ENCODE data around the gene SH3D19. TPM values are rescaled to one million over a fixed set of nuclear protein-coding genes. Genes with fewer than 3 reads are reported as not detected.
A peak's percentile ranks its signal among the peaks of the same experiment; 100 is the strongest.

Gene SH3D19
- total RNA-seq, 1 donor from 2014 or later: 22.8 TPM

DNA sequence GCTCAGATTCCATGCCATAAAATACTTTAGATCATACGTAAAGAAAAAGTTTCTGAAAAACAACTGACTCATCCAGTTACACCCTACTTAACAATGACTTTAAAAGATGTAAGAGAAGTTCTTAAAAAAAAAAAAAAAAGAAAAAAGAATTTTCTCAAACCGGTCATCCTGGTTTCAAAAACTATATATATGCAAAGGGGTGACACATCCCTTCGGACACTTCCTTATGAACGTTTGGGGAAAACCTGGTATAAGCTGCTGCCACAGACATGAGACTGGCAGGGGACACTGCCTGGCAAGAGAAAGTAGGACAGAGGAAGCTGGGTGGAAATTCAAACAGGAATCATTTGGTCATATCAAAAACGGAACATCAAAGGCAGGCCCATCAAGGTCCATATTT is 129.6 kb downstream of the SH3D19 start:
- DNase-seq (ENCODE audit: low read depth): peak; percentile 58

DNA sequence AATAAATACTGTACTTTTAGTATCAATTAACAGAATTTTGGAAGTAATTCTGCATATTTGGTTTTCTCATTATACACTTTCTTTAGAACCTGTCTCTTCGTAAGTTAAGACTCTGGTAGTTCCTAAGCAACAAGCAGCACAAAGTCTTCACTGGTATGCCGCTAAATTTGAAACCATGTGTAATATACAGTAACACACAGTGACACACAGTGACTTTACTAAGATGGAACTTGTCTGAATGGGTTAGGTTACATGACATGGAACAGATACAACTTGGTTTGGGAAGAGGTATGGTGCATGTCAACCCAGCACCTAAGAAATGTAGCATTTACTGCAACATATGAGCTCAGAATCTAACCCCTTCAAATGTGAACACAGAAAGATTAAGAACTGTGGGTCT is 132.0 kb downstream of the SH3D19 start:
- DNase-seq (ENCODE audit: low read depth): no peak

DNA sequence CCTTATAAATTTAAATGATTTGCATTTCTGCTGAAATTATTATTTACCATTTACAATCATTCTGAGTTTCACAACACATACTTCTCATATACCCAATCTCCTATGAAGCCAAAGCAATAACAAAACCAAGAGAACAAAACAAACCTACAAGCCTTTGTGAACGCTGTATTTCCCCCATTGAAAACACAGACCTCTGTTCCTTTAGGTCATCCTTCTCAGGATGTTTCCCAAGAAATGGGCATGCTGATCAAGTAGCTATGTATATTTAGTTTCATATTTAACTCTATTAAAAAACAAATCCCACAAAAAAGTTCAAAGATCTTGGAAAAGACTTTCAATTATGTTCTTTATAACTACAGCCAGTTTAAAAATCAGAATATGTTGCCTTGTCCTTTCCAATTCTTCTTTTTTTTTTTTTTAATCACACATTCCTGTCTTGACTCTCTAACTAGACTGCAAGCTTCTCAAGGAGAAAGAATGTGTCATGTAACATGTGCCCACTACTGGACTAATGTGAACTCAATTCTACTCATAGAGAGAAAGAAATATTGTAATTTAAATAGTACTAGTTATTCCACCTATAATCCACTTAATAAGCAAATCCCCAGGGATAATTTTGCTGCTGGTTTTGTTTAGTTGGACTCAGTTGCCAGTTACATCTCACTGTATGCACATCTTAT is 132.7 kb downstream of the SH3D19 start:
- peak; percentile 13 for DNase-seq (ENCODE audit: low read depth)

DNA sequence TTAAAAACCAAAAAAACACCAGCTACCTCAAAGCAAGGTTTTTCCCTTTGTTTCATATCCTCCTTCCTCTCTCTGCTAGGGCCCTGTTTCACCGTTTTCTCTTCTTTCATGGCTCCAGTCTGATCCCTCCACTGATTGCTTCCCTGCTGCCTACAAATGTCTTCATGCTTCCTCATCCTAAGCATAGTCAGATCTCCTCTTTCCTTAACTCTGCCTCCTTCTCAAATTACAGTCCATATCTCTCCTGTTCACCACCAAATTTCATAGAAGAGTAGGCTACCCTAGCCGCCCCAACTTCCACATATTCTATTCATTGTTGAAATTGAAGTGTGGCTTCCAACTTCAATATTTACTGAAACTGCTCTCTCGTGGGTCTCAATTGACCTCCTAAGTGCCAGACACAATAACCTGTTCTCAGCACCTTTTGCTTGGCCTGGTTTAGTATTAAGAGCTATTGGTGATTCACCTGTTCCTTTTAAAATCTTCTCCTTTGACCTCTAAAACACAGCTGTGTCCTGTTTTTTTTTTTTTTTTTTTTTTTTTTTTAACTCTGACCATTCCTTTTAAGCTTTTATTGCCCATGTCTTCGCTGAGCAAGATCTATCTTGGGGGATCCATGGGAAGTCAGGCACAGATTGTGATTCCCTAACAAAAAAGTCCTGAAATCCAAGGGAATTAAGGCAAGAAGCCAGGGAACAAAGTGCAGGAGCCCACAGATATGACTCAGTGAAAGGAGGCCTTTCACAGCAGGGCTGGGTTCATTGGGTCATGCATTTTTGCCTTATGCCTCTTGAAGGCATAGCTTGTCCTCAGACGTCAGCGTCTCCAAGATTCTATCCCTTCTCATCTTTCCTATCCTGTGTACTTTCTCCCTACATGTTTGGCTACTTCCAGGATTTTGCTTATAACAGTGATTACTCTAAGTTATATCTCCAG is 140.6 kb downstream of the SH3D19 start:
- DNase-seq (ENCODE audit: low read depth): peak; percentile 71

DNA sequence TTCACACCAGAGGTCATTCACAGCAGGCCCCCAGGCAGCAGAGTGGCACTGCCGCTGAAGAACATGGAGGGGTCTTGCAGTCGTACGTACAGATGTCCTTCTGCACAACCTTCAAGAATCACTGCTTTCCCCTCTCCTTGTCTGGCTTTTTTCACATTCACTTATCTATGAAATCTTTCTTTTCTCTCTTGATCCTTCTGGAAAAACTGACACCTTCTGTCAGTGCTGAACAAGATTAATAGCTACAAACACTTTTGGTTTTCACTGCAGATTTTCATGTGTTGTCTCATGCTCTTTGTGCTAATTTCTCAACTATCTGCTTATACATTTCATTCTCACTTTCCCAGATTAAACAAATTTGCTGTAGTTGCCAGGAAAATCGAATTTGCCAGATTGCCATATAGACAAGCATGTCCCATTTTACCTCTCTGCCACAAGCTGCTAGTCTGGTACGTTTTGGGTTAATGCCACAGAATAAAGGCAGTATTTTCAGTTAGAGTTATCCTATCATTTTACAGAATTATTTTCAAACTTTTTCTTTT is 142.9 kb downstream of the SH3D19 start:
- DNase-seq (ENCODE audit: low read depth): no peak

DNA sequence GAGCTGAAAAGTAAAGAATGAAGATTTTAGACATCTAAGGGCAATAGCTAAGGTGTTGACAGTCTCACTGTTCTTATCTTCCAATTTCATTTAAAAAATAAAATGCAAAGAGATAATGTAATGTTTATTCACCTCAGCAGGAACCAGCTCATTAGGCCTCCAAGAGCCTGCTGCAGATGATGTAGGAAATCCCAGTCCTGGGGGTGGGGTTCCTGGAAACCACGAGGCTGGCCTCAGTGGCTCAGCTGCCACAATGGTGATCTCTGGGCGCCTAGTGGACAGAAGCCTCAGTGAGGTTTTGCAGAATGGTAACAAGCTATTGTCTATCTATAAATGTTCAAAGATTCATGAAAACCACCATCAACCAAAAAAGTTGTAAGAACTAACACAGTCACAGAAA is 148.7 kb downstream of the SH3D19 start:
- DNase-seq (ENCODE audit: low read depth): no peak

DNA sequence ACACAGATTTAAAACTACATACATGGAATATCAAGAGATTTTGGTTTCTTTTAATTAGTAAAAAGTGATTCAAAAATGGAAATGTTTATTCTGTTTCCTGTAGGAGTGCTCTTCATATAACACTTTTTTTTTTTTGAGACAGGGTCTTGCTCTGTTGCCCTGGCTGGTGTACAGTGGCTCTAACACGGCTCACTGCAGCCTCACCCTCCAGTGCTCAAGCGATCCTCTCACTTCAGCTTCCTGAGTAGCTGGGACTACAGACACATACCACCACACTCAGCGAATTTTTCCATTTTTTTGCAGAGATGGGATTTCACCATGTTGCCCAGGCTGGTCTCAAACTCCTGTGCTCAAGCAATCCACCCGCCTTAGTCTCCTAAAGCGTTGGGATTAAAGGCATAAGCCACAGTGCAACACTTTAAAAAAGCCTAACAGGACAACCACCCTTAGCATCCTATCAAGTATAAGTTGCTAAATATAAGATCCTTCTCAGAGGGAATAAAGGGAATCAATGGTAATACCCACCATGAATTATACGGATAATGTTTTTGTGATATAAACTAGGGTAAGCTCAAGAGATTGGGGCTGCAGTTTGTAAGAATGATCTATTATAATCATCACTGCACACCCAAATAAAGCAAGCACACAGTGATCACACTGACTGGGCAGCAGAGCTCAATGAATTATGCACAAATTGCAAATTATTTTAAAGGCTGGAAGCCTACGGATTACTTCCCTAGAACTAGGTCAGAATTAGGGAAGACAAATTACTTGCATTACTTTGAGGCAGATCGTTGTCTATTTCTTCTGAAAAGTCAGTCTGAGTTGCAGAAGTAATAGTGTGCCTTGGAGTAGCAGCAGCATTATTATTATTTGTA is 149.4 kb downstream of the SH3D19 start:
- DNase-seq (ENCODE audit: low read depth): no peak

DNA sequence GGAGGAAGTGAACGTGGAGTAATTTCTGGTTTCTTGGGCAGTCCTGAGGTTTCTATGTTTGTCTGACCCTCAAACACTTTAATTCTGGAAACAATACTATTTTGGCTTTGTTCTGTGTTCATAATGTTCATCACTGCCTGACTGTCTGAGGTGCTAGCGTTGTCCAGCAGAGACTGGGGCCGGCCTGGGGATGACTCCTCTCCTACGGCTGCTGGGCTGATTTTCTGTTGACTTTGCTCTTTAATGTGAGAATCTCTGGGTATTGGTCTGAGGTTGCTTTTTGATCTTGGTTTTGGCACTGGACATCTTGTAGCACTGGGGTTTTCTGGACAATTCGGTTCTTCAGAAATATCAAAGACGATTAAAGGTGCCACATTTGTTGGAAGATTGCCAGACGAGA is 150.2 kb downstream of the SH3D19 start:
- DNase-seq (ENCODE audit: low read depth): no peak

DNA sequence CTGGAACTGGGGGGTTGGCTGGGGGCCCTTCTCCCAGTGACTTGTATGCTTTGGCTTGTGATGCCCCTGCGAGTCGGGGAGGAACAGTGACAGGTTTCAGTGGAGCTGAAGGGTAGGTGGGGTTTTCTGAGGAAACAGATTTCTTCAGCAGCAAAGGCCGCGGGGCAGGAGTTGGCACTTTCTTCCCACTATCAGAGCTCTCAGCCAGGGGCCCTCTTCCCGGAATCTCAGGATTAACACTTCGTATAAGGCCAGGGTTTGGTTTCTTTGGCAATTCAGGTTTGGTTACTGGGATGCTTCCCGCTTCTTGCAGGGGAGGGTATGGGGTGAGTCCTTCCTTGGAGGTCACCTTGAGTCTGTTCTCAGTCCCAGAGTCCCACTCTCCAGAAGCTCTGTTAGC is 150.6 kb downstream of the SH3D19 start:
- DNase-seq (ENCODE audit: low read depth): no peak

DNA sequence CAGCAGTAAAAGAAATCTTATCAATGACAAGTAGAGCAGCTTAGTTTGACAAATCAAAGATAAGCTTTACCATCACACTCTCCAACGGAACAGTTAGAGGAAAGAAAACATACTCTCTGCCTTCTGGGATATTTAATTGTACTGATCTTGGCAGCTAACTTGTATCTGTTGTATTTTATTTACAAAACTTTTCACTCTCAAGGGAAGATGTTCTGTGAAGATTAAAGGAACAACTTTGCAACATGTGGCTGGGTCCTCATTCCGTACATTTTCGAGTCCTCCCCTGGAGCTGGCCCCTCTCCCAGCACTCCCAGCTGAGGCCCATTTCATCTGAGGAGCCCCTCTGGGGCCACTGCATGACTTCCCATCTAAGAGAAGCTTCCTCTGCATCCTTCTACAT is 151.5 kb downstream of the SH3D19 start:
- DNase-seq (ENCODE audit: low read depth): no peak

DNA sequence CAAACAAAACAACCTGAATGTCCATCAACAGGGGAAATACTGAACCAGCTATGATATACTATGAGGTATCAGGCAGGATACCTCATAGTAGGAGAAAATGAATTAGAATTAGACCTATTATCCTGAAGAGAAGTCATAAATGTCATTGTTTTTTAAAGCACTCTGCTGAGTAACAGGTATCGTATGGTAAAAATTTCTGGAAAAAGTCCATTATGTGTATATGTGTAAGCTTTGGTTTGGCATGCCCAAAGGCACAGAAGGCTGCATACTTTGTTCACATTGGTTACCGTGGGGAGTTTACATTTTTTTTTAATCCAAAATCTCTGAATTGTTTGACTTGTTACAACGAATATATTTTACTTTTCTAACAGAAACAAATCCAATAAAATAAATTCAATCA is 155.5 kb downstream of the SH3D19 start:
- no peak for DNase-seq (ENCODE audit: low read depth)

DNA sequence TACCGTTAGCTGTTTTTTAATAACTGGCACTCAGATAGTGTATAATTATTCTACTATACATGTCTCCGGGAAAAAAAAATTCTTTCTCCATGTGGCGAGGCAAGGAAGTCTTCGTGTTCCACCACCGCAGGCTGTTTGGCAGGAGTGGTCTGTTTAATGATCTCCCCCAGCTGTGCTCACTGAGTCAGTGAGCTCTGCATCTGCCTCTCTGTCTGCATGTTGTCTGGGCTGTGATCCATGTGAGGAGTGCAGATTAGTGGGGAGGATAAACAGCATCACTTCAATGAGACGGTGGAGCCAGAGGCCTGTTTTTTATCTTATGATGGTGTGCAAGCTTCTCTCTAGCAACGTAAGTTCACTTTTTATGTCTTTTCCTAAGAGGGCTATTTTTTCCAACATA is 156.2 kb downstream of the SH3D19 start:
- peak; percentile 19 for DNase-seq (ENCODE audit: low read depth)

DNA sequence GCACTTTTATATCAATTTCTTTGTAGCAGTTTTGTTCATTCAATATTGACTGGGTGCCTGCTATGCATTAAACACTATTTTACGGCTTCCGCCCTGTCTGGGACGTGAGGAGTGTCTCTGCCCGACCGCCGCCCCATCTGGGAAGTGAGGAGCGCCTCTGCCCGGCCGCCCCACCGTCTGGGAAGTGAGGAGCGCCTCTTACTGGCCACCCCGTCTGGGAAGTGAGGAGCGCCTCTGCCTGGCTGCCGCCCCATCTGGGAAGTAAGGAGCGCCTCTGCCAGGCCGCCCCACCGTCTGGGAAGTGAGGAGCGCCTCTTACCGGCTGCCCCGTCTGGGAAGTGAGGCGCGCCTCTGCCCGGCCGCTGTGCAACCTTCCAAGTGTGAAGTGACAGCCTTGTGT is 157.8 kb downstream of the SH3D19 start:
- no peak for DNase-seq (ENCODE audit: low read depth)

DNA sequence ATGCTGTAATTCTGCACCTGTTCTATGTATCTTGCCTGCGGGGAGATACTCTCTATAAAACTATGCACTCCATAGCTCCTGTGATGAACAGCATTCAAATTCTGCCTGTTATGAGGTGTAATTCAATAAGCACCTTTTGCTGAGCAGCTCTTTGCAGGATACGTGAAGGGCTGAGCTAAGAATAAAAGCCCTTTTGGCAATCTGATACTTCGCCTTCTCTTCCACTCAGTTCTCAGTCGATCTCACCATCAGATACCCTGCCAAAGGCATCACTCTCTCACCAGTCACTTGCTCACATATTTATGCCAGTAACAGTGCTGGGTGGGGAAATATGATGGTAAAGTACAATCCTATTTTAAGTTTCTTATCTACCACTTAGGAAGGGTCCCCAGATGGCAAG is 158.8 kb downstream of the SH3D19 start:
- DNase-seq (ENCODE audit: low read depth): no peak

DNA sequence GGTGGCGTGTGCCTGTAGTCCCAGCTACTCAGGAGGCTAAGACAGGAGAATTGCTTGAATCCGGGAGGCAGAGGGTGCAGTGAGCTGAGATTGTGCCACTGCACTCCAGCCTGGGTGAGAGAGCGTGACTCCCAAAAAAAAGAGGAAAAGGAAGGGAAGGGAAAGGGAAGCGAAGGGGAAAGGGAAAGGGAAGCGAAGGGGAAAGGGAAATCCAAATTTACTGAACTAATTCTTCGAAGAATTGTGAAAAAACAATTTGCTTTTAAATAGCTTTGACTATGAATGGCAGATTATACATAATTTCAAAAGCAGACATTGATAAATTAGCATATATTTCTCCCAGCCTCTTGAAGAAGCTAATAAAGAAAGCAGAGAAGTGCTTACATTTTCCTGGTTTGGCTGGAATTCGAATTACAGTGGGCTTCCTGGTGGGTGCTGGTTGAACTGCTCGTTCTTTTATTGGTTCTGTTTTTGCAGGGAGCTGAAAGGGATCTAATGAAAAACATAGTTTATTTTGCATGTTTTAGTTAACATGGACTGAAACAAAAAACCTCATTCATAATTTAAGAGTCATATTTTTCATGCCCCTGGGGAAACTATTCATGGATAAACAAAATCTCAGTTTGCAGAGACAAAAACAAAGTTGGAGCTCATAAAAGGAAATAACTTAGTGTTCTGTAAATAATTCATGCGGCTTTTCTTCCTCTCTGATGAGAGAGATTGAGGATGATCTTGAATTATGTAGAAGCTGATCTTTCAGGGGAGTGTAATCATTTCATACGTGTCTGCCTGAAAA is 160.0 kb downstream of the SH3D19 start:
- no peak for DNase-seq (ENCODE audit: low read depth)

DNA sequence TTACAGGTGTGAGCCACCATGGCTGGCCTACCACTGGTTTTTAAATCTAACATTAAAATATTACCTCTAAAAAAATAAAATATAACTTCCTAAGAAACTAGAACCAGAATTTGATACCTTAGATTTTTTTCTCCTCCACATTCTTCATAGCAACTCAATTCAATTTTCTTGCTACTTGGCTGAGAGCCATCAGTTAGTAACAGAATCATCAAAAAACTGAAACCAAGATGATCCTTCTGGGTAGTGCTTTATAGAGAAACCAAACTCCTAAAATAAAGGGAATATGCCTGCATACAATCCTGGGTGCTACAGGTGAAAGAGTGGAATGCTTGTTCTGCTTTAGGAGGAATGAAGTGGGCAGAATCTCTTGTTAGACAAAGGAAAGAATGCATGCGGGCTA is 161.6 kb downstream of the SH3D19 start:
- DNase-seq (ENCODE audit: low read depth): no peak

DNA sequence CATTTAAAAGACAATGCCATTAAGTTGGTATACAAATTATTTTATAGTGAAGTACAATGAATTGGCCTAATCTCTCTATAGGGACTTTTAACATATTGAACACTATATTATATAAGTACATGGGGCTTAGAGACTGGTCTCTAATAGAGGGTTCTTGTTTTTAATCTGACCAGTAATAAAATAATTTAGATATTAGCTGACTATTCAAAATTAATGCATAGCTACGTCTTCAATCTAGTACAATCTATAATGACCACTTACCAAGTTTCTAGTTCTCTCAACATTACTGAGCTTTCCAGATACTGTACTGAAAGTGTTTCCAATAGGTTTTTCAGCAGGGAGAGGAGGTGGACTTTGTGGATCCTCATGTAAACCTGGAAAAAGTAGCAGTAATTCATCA is 166.4 kb downstream of the SH3D19 start:
- DNase-seq (ENCODE audit: low read depth): no peak

DNA sequence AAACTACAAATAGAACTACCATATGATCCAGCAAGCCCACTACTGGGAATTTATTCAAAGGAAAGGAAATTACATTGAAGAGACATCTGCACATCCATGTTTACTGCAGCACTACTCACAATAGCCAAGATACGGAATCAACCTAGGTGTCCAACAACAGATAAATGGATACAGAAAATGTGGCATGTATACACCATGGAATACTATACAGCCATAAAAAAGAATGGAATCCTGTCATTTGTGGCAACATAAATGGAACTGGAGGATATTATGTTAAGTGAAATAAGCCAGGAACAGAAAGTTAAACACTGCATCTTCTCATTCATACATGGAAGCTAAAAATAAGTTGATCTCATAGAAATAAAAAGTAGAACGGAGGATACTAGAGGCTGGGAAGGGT is 167.9 kb downstream of the SH3D19 start:
- no peak for DNase-seq (ENCODE audit: low read depth)

DNA sequence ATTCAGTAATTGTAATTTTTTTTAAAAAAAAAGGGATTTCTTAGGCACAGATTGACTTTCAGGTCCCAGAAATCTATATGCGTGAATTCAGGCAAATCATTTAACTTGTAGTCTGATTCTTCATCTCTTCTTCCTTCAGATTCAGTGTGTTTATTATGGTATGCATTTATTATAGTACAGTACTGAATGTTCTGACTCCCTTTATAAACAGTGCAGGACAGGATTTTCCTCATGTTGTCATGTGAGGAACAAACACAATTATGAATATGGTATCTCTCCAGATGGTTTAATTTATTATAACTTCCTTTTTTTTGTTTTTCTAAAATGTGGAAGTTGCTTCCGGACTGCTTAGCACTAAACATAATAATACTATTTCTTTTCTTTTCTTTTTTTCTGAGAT is 171.8 kb downstream of the SH3D19 start:
- DNase-seq (ENCODE audit: low read depth): no peak

DNA sequence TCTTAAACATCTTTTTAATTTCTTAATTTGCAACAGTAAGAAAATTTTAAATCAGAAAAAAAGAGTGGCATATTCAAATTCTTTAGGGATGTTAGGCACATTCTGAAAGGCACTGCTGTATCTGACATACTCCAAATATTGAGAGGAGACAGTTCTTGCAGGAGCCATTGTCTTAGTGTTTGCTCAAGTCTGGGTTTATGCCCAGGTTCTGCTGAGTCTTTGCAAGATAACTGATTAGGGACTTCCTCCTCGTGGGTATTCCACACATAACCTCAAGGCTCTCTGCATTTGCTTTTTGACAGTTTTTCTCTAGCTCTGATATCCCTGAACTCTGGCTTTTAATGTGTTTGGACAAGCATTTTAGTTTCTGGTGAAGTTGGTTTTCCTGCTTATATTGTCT is 173.4 kb downstream of the SH3D19 start:
- no peak for DNase-seq (ENCODE audit: low read depth)
